Fibroblast of the conjunctiva (primary cell): ENCODE data around the gene DDX42.
A peak's percentile ranks its signal among the peaks of the same experiment; 100 is the strongest.
"Not testable (repeated sequence)": the region's sequence is repeated elsewhere in the genome, so short reads cannot be mapped to it uniquely, and the experiment has no call there.

Experiments used
- DNase-seq: peaks from one replicate; pipeline ENCODE4 v3.0.0-alpha.2; 2010; ENCODE audit warnings: low read depth

Gene DDX42

DNA sequence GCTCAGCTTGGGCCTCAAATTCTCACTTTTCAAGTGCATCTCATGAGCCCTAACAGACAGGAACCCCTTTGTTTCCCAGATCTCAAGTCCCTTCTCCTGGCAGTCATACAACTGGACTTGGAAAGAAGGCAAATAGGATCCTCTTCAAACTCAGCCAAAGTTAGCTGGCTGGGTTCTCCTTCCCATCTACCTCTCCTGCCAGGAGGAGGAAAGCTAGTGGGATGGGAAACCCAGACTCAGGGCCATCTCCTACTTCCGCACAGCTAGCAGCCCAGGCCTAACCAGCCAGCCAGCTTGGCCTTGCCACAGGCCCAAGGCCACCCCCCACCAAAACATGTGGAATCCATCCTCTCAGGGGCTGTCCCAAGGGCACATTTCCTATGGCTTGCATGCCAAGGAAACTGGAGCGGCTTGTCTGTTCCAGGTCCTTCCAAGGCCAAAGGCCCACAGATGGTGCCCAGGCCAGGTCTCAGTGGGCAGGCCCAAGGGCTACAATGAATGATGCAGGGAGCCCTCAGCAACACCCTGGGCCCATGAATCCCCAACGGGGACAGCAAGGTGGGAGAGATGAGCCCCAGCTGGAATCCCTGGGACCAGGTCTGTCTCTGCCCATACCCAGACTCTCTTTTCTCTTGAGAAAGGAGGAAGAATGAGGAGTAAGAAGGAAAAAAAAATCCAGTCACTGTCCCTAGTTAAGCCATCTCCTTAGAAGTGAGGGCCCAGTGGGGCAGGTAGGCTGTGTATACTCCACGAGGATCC is 66.8 kb downstream of the DDX42 start:
- DNase-seq, result no peak

DNA sequence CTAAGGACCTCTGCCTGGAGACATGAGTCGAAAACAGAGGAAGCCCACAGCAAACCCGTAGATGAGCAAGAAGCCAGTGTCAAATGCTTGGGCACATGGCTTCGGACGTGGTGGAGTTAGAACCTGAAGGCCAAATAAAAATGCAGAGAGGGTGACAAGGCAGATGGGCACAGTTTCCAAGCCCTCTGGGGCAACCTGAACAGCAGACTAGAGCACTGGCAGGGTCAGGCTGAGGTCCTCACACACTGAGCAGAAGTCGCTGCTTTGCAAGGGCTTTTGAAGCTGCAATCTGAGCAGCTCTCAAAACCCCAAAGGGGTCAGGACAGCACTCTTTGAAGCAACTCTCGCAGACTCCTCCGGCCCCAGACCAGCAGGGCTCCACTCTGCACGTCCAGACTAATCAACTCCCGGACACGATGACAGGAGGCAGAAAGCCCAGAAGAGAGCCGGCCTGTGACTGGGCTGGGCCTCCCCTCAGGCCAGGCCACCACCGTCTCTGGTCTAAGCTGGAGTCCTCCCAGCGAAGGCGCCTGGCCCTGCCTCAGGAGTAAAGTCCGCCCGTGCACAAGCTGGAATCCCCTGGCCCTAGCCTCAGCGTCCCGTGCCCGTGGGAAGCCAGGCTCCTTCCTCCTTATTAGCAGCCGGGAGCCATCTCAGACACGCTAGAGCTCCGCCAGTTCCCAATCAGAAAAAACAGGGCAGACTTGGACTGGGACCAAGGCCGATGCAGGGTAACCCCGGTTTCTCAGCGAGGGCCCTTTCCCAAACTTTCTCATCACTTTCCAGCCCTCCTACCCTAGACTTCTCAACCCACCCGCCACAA is 67.6 kb downstream of the DDX42 start:
- DNase-seq, result no peak

DNA sequence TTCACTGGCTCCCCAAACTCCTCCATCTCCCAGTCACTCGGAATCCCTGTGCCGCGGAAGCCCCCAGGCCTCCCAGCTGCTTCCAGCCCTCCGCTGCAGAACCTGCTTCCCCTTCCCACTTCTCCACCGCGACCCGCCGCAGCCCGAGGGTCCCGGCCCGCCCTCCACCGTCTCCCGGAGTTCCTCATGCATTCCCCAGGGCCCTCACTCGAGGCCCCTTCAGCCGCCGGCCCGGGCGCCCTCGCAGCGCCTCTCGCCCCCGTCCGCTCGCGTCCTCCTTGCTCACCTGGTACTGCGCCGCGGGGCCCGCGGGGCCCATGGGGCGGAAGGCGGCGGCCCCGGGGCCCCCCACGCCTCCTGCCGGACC is 68.2 kb downstream of the DDX42 start:
- no peak for DNase-seq

DNA sequence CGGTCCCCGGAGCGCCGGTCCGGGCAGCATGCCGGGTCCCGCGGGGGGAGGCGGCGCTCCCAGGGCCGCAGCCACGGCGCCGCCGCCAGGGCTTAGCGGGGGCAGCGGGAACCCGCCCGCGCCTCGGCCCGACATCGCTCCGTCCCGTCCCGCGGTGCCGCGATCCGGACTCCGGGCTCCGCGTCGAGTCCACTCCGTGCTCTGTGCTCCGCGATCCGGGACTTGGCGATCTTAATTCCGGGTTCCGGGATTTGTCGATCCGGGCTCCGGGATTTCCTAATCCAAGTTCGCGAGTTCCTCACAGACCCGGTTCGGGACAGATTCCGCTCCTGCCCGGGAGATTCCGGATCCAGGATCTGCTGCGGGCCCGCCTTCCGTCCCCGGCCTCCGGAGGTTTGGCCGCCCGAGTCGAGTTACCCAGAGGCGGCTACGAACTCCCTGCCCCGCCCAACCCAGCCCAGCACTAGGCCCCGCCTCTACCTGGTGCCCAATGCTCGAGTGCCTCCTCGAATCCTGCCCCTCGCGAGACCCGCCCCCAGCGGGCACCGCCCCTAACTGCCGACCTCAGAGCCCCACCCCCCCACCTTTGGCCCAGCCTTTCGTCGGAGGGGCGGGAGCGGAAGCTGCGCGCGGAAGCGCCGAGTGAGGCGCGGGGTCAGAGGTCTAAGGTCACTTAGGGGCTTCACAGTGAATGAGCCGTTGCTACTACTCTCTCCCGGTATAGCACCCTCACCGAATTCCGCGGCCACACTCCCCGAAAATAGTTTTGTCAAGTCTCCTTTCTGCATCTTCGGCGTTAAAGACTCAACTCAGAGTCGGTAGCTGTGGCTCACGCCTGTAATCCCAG is 68.8 kb downstream of the DDX42 start, which contains the start of gene SMARCD2:
SMARCD2 (minus strand) TSS at position 146 of the 847 bp plus-strand sequence; CDS start at position 135, 11 bp downstream.
- DNase-seq, result peak; percentile 99

DNA sequence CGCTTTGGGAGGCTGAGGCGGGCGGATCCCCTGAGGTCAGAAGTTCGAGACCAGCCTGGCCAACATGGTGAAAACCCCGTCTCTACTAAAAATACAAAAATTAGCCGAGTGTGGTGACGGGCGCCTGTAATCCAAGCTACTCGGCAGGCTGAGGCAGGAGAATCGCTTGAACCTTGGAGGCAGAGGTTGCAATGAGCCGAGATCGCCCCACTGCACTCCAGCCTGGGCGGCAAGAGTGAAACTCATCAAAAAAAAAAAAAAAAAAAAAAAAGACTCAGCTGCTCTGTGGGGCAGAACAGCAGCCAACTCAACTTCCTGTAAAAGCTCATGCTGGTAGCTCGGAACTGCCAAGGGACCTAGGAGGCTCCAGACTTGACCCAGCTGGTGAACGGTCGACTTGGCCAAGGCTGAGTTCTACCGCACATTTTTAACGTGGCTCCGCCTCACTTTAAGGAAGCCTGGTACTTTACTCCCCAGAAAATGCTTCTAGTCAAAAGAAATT is 69.5 kb downstream of the DDX42 start:
- DNase-seq, result peak; percentile 75

DNA sequence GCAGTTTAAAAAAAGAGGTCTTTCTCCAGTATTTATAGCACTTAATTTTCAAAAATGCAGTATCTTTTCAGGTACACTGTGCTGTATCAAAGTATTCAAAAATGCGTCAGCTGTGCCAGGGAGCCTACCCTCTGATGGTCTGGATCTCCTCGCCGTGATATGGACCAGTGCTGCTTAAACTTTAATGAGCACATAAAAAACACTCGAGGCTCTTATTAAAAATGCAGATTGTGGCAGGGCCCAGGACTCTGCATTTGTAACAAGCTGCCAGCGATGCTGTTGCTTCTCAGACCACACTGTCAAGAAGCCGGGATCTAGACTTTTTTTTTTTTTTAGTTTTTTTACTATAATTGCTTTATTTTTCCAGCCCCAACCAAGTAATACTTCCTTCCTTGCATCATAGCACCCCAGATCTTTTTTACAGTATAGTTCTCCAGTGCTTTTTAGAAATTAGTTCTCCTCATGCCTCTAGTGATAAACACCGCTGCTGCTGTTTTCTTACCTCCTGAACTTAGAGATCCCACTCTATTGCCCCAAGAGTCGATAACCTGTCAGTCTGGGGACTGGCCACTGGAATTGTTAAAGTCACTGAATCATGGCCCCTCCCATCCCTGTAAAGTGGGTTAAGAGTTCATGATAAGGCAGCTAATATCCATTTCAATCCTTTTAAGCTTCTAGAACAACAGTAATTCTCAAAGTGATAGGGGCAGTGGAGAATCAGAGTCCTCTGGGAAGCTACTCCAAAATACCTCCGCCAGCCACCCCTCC is 70.1 kb downstream of the DDX42 start:
- DNase-seq, result no peak

DNA sequence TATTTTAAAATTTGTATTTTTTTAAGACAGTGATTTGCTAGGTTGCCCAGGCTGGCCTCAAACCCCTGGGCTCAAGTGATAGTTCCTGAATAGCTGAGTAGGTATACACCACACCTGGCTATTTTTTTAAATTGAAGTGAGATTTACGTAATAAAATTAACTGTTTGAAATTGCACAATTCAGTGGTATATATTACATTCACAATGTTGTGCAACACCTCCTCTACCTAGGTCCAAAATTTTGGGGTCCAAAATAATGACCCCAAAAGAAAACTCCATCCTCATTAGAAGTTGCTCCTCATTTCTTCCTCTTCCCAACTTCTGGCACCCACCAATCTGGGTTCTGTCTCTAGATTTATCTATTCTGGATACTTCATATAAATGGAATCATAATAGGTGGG is 71.5 kb downstream of the DDX42 start:
- DNase-seq, result no peak

DNA sequence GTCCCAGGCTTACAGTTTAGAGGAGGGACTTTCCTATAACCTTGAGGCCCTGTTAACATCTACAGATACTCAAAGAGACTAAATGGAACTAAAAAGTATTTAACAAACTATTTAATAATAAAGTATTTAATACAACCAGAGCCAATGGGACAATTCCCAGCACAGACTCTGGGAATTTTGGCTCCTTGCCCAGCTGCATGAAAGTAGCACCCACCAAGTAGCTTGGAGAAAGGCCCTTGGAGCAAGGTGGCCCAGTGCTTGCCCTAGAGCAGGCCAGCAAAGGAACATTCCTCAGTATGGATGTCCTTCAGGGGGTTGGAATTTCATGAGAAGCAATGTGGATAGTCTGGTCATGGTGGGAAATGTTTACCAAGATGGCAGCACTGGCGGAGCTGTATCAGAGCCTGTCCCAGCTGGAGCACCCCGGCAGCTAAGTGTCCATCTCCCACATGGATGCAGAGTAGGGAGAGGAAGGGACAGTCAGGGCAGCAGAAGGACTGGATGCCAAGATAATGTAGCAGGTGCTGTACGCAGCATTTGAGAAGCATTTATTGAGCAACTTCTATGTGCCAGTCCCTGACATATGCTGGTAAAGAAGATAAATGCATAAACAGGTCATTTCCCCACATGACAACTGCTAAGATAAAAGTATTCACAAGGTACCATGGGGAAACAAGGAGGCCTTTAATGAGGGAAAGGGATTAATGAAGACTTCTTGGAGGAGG is 73.7 kb downstream of the DDX42 start:
- no peak for DNase-seq

DNA sequence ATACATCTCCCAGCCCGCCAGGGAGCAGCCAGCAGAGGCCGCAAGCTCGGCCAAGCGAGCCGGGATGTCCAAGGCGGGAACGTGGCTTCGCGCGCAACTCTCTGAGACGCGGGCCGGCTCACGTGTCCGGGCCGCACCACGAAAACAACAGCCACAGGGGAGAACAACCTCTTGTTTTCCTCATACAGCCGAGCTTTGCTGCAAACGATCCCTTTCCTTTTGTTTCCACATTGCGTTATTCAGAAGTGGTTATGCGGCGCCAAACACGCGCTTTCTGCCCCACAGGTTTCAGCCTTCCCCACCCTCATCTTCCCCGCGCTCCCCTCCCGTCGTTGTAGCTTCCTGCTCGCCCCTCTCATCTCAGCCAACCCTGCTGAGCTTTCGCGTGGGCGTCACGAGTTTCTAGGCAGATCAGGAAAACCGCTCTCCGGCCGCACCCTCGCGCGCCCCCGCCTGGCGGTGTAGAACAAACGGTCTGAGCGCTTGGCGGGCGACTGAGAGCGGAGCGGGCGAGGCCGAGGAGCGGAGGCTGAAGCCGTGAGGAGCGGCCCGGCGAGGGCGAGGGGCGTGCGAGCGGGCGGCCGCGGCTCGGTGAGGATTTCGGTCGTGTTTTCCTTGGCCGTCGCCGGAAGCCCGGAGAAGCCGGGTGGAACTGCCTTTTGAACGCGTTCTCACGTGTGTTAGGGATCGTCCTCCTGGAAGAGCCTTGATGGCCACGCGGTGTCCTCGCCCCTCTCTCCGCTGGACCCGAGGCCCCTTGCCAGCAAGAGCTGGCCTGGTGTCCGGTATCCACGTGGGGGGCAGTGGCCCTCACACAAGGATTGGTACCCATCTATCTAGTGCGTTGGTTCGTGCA is 75.1 kb downstream of the DDX42 start:
- peak; percentile 84 for DNase-seq

DNA sequence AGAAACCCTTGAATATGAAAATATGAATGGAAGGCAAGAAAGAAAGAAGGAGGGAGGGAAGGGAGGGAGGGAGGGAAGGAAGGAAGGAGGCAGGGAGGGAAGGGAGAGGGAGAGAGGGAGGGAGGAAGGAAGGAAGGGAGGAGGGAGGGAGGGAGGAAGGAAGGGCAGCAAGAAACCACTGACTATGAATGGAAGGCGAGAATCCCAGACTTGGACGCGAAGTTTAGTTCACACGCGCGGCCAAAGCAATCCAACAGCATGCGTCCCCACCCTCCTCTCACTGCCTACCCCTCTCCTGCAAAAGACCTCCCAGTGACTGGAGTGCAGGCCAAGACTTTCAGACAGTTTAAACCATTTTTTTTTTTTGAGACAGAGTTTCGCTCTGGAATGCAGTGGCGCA is 76.4 kb downstream of the DDX42 start:
- DNase-seq, result no peak

DNA sequence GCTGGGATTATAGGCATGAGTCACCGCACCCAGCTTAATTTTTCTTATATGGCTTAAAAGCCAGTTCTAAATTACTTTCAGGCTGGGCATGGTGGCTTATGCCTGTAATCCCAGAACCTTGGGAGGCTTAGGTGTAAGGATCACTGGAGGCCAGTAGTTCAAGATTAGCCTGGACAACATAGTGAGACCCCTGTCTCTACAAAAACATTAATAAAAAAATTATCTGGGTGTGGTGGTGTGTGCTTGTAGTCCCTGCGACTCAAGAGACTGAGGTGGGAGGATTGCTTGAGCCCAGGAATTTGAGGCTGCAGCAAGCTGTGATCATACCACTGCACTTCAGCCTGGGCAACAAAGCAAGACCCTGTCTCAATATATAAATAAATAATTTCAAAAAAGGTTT is 79.3 kb downstream of the DDX42 start:
- no peak for DNase-seq

DNA sequence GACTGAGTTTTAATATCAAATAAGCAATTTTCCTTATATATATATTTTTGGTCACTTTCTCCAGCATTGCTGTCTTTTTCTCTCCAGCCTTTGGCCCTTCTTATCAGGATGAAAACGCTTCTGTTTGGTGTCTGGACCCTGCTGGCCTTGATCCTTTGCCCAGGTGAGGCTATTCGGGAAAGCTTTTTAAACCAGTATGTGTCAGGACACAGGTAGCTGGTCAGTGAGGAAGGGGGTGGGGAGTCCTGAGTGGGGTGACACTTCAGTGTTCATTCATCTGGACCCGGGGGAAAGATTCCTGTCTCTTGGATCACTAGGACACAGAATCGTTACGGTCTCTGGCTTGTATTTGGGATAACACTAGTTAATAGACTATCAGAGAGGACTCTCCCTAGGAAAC is 80.7 kb downstream of the DDX42 start:
- DNase-seq, result no peak

DNA sequence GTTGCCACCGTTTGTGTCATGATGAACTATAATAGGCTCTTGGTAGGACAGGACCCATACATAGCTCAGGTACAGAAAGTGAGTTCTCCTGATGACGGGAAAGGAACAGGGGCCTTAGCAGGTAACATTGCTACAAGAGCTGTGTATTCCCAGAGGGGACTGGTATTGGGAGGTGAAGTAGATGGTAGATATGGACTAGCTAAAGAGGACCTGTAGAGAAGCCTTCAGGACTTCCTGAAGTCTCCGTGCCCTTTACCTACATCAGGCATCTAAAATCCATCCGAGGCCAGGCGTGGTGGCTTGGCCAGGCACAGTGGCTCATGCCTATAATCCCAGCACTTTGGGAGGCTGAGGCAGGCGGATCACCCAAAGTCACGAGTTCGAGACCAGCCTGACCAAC is 81.2 kb downstream of the DDX42 start:
- no peak for DNase-seq

DNA sequence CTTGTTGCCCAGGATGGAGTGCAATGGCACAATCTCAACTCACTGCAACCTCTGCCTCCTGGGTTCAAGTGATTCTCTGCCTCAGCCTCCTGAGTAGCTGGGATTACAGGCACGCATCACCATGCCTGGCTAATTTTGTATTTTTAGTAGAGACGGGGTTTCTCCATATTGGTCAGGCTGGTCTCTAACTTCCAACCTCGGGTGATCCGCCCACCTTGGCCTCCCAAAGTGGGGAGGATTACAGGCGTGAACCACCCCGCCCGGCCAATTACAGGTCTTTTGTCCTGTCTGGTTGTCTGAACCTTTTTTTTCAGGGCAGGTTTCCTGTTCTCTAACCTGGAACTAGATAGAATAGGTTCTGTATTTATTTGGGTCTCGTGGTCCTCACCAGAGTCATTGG is 82.5 kb downstream of the DDX42 start:
- DNase-seq, result not testable (repeated sequence)

DNA sequence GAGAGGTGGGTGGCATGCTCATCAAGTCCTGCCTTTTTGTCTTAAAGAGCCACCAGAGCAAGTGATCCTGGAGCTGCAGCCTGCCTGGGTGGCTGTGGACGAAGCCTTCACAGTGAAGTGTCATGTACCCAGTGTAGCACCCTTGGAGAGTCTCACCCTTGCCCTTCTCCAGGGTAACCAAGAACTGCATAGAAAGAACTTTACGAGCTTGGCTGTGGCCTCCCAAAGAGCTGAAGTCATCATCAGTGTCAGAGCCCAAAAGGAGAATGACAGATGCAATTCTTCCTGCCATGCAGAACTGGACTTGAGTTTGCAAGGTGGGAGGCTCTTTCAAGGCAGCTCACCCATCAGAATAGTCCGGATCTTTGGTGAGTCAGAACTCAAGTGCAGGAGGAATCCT is 85.3 kb downstream of the DDX42 start:
- no peak for DNase-seq

DNA sequence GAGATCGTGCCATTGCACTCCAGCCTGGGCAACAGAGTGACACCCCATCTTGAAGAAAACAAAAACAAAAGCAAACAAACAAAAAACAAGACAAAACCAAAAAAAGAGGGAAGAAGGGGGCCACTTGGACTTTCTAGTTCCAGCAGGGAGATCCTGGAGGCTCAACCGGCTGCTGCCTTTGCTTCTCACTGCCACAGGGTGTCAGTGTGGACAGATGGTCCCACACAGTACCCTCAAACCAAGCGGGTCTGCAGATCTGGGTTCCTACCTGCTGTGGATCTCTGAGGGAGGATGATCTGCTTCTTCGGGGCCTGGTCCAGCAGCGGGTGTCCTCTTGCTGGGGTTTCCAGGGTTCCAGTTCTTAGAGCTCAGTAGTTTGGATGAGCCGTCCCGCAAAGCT is 92.7 kb downstream of the DDX42 start:
- DNase-seq, result not testable (repeated sequence)
